ENCODE measurements around the gene PRKAG2.

PRKAG2 gene

DNA sequence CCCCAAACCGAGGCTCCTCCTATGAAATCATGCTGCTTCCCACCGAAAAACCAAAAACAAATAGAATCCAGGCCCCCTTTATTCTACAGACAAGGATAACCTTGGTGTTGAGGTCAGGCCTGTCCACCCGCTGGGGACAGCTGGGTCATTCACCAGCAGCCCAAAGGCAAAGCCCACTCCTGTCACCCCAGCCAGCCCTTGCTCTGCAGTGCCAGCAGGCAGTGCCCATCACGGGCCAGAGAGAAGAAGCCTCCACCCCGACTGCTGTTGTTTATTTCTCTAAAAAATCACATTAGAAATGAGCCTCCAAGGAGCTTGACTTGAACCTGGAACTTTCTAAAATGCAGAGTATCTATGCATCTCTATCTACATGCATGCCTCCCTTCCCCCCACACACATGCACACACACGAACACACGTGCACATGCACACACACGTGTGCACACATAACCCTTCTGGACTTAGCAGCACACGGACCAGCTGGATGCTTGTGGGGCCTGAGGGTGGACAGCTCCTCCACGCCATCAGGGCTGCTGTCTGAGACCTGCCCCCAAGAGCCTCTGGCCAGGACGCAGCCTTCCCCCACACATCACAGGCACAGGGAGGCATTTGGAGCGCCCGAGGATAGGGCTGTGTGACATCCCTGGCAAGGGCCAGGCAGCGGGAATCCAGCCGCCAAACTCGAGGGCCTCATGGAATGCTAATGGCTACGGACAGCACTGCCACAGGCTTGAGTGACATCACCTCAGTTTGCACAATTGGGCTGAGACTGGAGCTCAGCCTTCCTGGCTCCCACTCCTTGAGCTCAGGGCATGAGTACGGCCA, 22.8 kb downstream of the PRKAG2 start:
- Histone ChIP-seq H3K27me3 (replicated peaks; ENCODE audit: control insufficient read depth, insufficient read depth, low read length) (peaks cover 30% of the 10 kb centered on the region), H3K9me3 (ENCODE audit: control insufficient read depth, low read length) (no peaks in the 10 kb centered on the region), H3K36me3 (ENCODE audit: control insufficient read depth, insufficient read depth, low read length, severe bottlenecking) (no peaks in the 10 kb centered on the region), H3K4me3 (ENCODE audit: low read length) (no peak overlapping the region), H3K4me1 (ENCODE audit: control insufficient read depth, insufficient read depth, low read length) (peaks cover 23% of the 10 kb centered on the region), H3K9ac (ENCODE audit: low read length) (no peak overlapping the region)
- DNase-seq (ENCODE audit: low read depth): no peak

DNA sequence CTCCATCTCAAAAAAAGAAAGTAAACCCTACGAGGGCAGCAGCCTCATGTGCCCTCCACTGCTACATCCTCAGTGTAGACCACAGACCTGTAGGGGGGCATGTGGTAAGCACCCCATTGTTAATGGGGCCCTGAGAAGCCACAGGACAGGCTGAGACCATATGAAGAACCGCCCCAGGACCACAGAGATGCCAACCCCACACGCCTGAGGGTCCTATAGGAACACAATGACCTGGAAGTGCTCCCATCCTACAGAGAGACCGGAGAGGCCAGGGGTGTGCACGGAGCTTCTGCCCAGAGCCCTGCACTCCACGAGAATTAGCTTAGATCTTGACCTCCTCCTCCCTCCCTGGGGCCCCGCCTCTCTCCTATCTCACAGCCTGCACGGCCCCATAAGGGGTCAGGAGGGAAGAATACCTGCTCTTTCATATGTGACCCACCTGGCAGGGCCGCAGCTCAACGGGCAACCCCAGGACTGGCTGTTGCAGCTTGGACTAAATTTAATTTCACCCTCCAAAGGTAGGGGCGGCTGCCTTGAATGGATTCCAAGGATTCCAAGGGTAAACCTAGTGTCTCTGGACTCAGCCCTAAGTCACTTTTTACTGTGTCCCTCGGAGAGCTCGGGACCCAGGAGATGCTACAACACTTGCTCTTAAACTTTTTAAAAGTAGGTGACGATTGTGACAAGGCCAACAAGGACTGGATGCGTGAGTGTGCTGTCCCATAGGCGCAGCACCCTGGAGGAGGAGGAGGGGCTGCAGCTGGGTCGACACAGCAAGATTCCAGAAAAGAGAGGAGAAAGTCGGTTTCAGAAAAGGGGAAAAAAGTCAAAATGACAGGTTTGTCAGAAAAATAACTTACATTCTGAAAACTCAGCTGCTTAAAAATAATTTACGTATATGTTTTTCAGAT, 24.2 kb downstream of the PRKAG2 start:
- peaks cover 18% of the 10 kb centered on the region for H3K27me3 ChIP-seq (replicated peaks; ENCODE audit: control insufficient read depth, insufficient read depth, low read length)
- no peak overlapping the region for H3K9ac ChIP-seq (ENCODE audit: low read length)
- H3K36me3 ChIP-seq (ENCODE audit: control insufficient read depth, insufficient read depth, low read length, severe bottlenecking): no peaks in the 10 kb centered on the region
- peaks cover 23% of the 10 kb centered on the region for H3K4me1 ChIP-seq (ENCODE audit: control insufficient read depth, insufficient read depth, low read length)
- H3K9me3 ChIP-seq (ENCODE audit: control insufficient read depth, low read length): no peaks in the 10 kb centered on the region
- H3K4me3 ChIP-seq (ENCODE audit: low read length): no peak overlapping the region
- DNase-seq (ENCODE audit: low read depth): no peak

DNA sequence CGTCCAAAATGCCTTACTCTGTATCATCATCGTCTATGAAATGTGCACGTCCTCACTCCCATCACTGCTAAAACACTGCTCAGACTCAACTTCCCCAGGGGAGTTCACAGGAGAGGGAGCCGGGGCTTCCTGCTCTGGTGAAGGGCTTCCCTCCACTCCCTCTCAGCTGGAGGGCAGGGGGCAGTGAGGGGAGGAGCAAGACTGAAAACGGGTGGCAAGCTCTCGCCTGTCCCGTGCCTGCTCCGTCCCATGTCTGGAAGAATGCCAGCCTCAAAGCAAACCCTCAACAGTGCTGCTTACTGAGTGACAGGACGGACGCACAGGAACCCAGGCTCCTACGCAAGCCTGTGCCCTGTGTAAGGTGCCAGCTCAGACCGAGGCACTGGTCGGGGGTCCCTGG, 25.1 kb downstream of the PRKAG2 start:
- H3K27me3 ChIP-seq (replicated peaks; ENCODE audit: control insufficient read depth, insufficient read depth, low read length): peaks cover 13% of the 10 kb centered on the region
- no peaks in the 10 kb centered on the region for H3K36me3 ChIP-seq (ENCODE audit: control insufficient read depth, insufficient read depth, low read length, severe bottlenecking)
- peaks cover 23% of the 10 kb centered on the region for H3K4me1 ChIP-seq (ENCODE audit: control insufficient read depth, insufficient read depth, low read length)
- peak overlapping the region; percentile 38 for H3K4me3 ChIP-seq (ENCODE audit: low read length)
- H3K9ac ChIP-seq (ENCODE audit: low read length): no peak overlapping the region
- no peak for DNase-seq (ENCODE audit: low read depth)
- no peaks in the 10 kb centered on the region for H3K9me3 ChIP-seq (ENCODE audit: control insufficient read depth, low read length)

DNA sequence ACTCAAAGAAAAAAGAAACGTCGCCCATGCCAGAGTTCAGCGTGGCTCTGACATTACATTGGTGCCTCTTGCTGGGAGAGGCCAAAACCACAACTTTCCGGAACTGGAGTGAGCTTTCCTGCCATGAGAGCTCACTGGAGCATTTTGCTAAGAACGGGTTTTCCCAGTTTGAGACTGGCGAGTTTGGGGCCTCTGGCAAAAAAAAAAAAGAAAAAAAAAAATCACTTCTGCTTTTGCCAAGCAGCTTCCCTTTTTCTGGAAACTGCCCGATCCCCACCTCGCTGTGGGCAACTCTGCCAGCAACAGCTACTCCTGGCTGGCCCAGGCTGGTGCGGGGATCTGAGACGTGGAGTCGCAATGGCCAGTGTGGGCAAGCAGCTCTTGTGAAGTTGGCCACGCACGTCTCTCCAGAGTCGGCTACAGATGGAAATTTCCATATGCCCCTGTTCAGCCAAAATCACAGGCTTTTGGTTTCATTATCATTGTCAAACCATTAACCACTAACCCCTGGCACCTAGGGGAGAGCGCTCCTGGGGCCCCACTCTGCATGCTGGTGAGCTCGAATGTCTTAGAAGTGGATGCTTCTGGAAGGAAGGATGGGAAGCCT, 25.7 kb downstream of the PRKAG2 start:
- Histone ChIP-seq H3K4me1 (ENCODE audit: control insufficient read depth, insufficient read depth, low read length) (peaks cover 23% of the 10 kb centered on the region), H3K36me3 (ENCODE audit: control insufficient read depth, insufficient read depth, low read length, severe bottlenecking) (no peaks in the 10 kb centered on the region), H3K27me3 (replicated peaks; ENCODE audit: control insufficient read depth, insufficient read depth, low read length) (peaks cover 8% of the 10 kb centered on the region), H3K9ac (ENCODE audit: low read length) (no peak overlapping the region), H3K4me3 (ENCODE audit: low read length) (peak overlapping the region; percentile 38), H3K9me3 (ENCODE audit: control insufficient read depth, low read length) (no peaks in the 10 kb centered on the region)
- no peak for DNase-seq (ENCODE audit: low read depth)

DNA sequence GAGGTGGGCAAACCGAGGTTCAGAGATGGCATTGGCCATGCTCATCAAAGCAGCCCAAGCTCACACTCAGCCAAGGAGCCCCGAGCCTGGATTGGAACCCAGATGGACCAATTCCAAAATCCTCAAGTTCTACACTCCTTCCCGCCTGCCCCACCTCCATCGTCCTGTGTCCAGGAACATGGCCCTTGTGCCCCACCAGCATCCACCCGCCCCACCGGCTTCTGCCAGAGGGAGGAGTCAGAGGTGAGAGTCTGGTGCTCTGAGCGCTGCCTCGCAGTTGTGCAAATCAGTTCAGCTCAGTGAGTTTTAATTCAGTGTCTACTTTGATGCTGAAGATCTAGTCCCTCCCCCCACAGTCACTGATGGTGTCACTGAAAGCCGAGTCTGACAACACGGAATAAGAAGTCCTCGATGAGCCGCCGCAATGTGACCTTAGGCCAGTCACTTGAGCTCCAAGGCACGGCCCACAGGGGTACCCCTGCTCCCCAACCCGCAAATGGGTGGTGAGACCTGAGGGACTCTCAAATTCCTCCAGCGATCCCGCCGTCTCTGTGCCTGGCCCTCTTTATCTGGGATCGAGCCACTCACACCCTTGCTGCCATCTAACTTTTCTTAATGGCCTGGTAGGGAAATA, 26.3 kb downstream of the PRKAG2 start:
- H3K36me3 ChIP-seq (ENCODE audit: control insufficient read depth, insufficient read depth, low read length, severe bottlenecking): no peaks in the 10 kb centered on the region
- no peak for DNase-seq (ENCODE audit: low read depth)
- peaks cover 5% of the 10 kb centered on the region for H3K27me3 ChIP-seq (replicated peaks; ENCODE audit: control insufficient read depth, insufficient read depth, low read length)
- no peak overlapping the region for H3K9ac ChIP-seq (ENCODE audit: low read length)
- peaks cover 23% of the 10 kb centered on the region for H3K4me1 ChIP-seq (ENCODE audit: control insufficient read depth, insufficient read depth, low read length)
- H3K9me3 ChIP-seq (ENCODE audit: control insufficient read depth, low read length): no peaks in the 10 kb centered on the region
- peak overlapping the region; percentile 38 for H3K4me3 ChIP-seq (ENCODE audit: low read length)

DNA sequence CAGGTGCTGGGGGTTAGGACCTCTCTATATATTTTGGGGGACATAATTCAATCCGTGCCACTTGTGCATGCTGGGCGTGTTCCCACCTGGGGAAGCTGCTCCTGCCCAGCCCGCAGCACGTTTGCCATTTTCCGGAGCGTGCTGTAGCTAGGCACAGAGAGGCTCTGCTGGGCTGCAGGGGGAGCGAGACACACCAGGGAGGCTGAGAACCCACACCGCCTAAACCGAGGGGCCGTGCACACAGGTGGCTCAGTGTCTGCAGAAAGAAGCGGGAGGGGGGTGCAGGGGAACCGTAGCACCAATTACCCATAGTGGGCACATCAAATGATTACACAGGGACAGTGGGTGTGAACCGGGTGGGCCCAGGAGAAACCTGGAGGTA, 27.0 kb downstream of the PRKAG2 start:
- H3K9ac ChIP-seq (ENCODE audit: low read length): no peak overlapping the region
- no peak overlapping the region for H3K4me3 ChIP-seq (ENCODE audit: low read length)
- DNase-seq (ENCODE audit: low read depth): no peak
- H3K36me3 ChIP-seq (ENCODE audit: control insufficient read depth, insufficient read depth, low read length, severe bottlenecking): no peaks in the 10 kb centered on the region
- no peaks in the 10 kb centered on the region for H3K9me3 ChIP-seq (ENCODE audit: control insufficient read depth, low read length)
- peaks cover 5% of the 10 kb centered on the region for H3K27me3 ChIP-seq (replicated peaks; ENCODE audit: control insufficient read depth, insufficient read depth, low read length)
- peaks cover 23% of the 10 kb centered on the region for H3K4me1 ChIP-seq (ENCODE audit: control insufficient read depth, insufficient read depth, low read length)

DNA sequence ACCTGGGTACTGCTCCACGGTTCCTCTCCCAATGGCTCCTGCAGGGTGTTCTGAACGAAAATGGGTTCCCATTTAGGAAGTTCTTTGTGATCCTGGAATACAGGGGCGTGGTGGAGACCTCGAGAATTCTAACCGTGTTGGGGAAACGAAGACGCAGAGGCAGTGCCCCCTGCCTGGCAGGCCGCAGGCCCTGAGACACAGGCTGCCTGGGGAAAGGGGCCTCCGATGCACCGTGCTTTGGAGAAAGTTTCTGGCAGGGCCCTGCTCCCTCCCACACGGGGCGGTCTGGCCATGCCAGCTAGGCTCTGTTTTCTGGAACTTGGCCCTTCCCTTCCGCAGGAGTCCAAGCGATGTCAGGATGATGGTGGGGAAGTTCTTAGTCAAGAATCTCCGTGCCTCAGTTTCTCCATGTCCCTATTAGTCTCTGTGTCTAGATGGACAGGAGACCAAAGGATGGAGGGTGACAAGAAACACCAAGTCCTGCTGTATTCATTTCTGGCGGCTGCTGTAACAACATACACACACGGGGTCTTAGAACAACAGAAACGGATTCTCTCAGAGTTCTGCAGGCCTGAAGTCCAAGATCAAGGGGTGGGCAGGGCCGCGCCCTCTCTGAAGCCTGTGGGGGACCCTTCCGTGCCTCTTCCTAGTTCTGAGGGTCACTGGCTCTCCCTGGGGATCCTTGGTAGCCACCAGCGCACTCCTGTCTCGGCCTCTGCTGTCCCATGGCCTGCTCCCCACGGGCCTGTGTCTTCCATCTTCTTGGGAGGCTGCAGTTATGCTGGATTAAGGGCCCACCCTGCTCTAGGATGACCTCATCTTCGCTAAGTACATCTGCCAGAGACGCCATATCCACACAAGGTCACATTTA, 27.7 kb downstream of the PRKAG2 start:
- H3K4me3 ChIP-seq (ENCODE audit: low read length): no peak overlapping the region
- H3K36me3 ChIP-seq (ENCODE audit: control insufficient read depth, insufficient read depth, low read length, severe bottlenecking): no peaks in the 10 kb centered on the region
- peaks cover 5% of the 10 kb centered on the region for H3K27me3 ChIP-seq (replicated peaks; ENCODE audit: control insufficient read depth, insufficient read depth, low read length)
- no peak for DNase-seq (ENCODE audit: low read depth)
- H3K9me3 ChIP-seq (ENCODE audit: control insufficient read depth, low read length): no peaks in the 10 kb centered on the region
- no peak overlapping the region for H3K9ac ChIP-seq (ENCODE audit: low read length)
- peaks cover 25% of the 10 kb centered on the region for H3K4me1 ChIP-seq (ENCODE audit: control insufficient read depth, insufficient read depth, low read length)

DNA sequence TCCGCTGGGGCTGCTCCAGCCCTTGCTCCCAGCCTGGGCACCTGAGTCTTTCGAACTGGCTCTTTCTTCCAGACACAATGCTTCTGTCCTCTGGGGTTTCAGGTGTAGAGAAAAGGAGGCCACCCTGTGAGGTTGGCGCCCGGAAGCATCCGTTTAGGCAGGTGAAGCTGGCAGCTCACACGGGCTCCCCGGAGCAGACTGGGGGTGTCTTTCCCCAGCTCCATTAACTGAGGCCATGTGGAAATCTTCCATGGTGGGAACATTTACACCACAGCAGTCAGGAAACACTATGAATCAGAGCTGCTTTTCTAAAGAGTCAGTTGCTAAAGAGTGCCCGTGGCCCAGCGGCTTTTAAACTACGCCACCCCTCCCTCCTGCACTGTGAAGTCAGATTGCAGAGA, 29.2 kb downstream of the PRKAG2 start:
- Histone ChIP-seq H3K9me3 (ENCODE audit: control insufficient read depth, low read length) (no peaks in the 10 kb centered on the region), H3K4me1 (ENCODE audit: control insufficient read depth, insufficient read depth, low read length) (peaks cover 32% of the 10 kb centered on the region), H3K27me3 (replicated peaks; ENCODE audit: control insufficient read depth, insufficient read depth, low read length) (peaks cover 5% of the 10 kb centered on the region), H3K4me3 (ENCODE audit: low read length) (no peak overlapping the region), H3K36me3 (ENCODE audit: control insufficient read depth, insufficient read depth, low read length, severe bottlenecking) (no peaks in the 10 kb centered on the region), H3K9ac (ENCODE audit: low read length) (no peak overlapping the region)
- DNase-seq (ENCODE audit: low read depth): no peak

DNA sequence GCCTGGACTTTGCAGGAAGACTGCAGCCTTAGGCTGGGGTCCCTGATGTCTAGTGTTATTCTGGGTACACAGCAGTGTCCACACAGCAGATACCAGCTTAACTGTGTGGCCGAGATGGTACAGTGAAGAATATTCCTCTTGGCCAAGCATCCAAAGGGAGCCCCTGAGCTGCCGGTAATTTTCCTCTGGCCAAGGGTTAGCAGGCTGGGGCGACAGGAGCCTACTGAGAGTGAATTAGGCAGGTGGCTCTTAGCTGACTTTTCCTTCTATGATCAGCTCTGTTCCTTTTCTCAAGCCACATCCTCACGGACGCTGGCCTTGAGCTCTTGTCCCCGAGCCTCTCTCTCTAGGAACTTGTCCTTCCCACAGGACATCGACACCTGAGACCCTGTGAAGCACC, 29.8 kb downstream of the PRKAG2 start:
- H3K36me3 ChIP-seq (ENCODE audit: control insufficient read depth, insufficient read depth, low read length, severe bottlenecking): no peaks in the 10 kb centered on the region
- H3K9ac ChIP-seq (ENCODE audit: low read length): no peak overlapping the region
- no peak overlapping the region for H3K4me3 ChIP-seq (ENCODE audit: low read length)
- H3K4me1 ChIP-seq (ENCODE audit: control insufficient read depth, insufficient read depth, low read length): peaks cover 32% of the 10 kb centered on the region
- DNase-seq (ENCODE audit: low read depth): no peak
- H3K27me3 ChIP-seq (replicated peaks; ENCODE audit: control insufficient read depth, insufficient read depth, low read length): peaks cover 5% of the 10 kb centered on the region
- no peaks in the 10 kb centered on the region for H3K9me3 ChIP-seq (ENCODE audit: control insufficient read depth, low read length)

DNA sequence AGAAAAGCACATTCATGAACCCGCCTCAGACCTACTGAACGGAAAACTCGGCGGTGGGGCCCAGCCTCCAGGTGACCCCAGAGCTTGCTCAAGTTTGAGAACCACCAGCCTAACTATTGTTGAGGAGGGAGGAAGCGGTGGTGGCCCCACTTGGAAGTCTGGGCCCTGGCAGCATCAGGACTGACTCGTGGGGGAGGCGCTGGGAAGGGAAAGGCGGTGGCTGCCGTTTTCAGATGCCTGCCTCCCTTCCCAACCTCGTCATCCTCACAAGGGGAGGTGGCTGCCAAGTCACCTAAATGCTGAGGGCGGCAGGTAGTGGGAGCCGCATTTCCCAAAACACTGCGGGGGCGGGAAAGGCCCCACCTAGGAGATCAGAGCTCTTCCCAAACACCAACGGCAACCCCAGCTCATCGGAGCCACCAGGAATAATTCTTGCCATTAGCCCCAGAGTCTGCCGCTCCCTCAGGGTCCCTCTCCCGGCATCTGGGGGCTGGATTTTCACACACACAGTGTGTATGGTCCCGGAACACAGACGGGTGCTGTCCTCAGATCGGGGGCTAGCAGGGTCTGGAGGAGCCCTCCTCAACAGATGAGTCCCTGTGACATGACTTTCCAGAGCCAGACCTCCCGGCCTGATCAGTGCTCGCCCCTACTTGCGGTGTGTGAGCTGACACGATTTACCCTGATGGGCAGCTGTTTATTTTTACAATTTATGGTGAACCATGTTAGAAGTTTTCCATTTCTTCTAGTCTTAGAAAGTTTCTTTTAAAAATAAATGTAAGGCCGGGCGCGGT, 31.3 kb downstream of the PRKAG2 start:
- H3K36me3 ChIP-seq (ENCODE audit: control insufficient read depth, insufficient read depth, low read length, severe bottlenecking): no peaks in the 10 kb centered on the region
- no peaks in the 10 kb centered on the region for H3K9me3 ChIP-seq (ENCODE audit: control insufficient read depth, low read length)
- H3K9ac ChIP-seq (ENCODE audit: low read length): no peak overlapping the region
- DNase-seq (ENCODE audit: low read depth): no peak
- peaks cover 19% of the 10 kb centered on the region for H3K4me1 ChIP-seq (ENCODE audit: control insufficient read depth, insufficient read depth, low read length)
- no peak overlapping the region for H3K4me3 ChIP-seq (ENCODE audit: low read length)
- no peaks in the 10 kb centered on the region for H3K27me3 ChIP-seq (replicated peaks; ENCODE audit: control insufficient read depth, insufficient read depth, low read length)
